Measurements from ENCODE around the gene LTA. TPM values are rescaled to one million over a fixed set of nuclear protein-coding genes. Genes with fewer than 3 reads are reported as not detected.

The LTA gene
- total RNA-seq: under 1 TPM in 1 of 4 donors, not detected in 3; 0.30 TPM

- intact Hi-C loops (cut with DNase I; ENCODE audit: low total_unique reads): no loop called here
- H3K36me3 ChIP-seq: no peaks in the 10 kb centered on the region
- TF ChIP-seq CTCF (IDR thresholded peaks at IDR 0.05): no peak
- TF ChIP-seq POLR2A (IDR thresholded peaks at IDR 0.05): no peak
- no peak within 1 kb of the TSS for H3K4me3 ChIP-seq
- DNase-seq: no peak
- no peak within 1 kb of the TSS for H3K27ac ChIP-seq
- H3K27me3 ChIP-seq: no peaks in the 10 kb centered on the region
- no peaks in the 10 kb centered on the region for H3K4me1 ChIP-seq
- H3K9me3 ChIP-seq: no peaks in the 10 kb centered on the region
Measured at GRCh38 chr6:31572041-31572911, at the start of gene LTA. LTA (plus strand) TSS chr6:31572289; CDS start chr6:31572743, 454 bp downstream.

GRCh38 chr6:31525553-31525931 is 46.5 kb upstream of the LTA start:
- Histone ChIP-seq H3K36me3 (no peaks in the 10 kb centered on the region), H3K9me3 (no peaks in the 10 kb centered on the region), H3K27ac (no peak overlapping the region), H3K27me3 (no peaks in the 10 kb centered on the region), H3K4me1 (no peaks in the 10 kb centered on the region), H3K4me3 (no peak overlapping the region)
- no peak for DNase-seq
- no peak for TF ChIP-seq CTCF (IDR thresholded peaks at IDR 0.05)
- TF ChIP-seq POLR2A (IDR thresholded peaks at IDR 0.05): no peak
- intact Hi-C loops (cut with DNase I; ENCODE audit: low total_unique reads): no loop called here

GRCh38 chr6:31525932-31526591 is 46.0 kb upstream of the LTA start:
- Histone ChIP-seq H3K36me3 (no peaks in the 10 kb centered on the region), H3K4me3 (no peak overlapping the region), H3K4me1 (no peaks in the 10 kb centered on the region), H3K9me3 (no peaks in the 10 kb centered on the region), H3K27me3 (no peaks in the 10 kb centered on the region), H3K27ac (no peak overlapping the region)
- no peak for TF ChIP-seq CTCF (IDR thresholded peaks at IDR 0.05)
- TF ChIP-seq POLR2A (IDR thresholded peaks at IDR 0.05): no peak
- DNase-seq: no peak
- intact Hi-C loops (cut with DNase I; ENCODE audit: low total_unique reads): no loop called here

GRCh38 chr6:31528307-31528777 is 43.7 kb upstream of the LTA start:
- no peaks in the 10 kb centered on the region for H3K4me1 ChIP-seq
- H3K4me3 ChIP-seq: no peak overlapping the region
- no peaks in the 10 kb centered on the region for H3K27me3 ChIP-seq
- no peak for TF ChIP-seq POLR2A (IDR thresholded peaks at IDR 0.05)
- no peak for TF ChIP-seq CTCF (IDR thresholded peaks at IDR 0.05)
- H3K36me3 ChIP-seq: no peaks in the 10 kb centered on the region
- no peak overlapping the region for H3K27ac ChIP-seq
- intact Hi-C loops (cut with DNase I; ENCODE audit: low total_unique reads): no loop called here
- H3K9me3 ChIP-seq: no peaks in the 10 kb centered on the region
- no peak for DNase-seq

- intact Hi-C loops (cut with DNase I; ENCODE audit: low total_unique reads): no loop called here
- Histone ChIP-seq H3K4me3 (no peak within 1 kb of the TSS), H3K9me3 (no peaks in the 10 kb centered on the region), H3K4me1 (no peaks in the 10 kb centered on the region), H3K36me3 (no peaks in the 10 kb centered on the region), H3K27ac (no peak within 1 kb of the TSS), H3K27me3 (no peaks in the 10 kb centered on the region)
- TF ChIP-seq CTCF (IDR thresholded peaks at IDR 0.05) (no peak), POLR2A (IDR thresholded peaks at IDR 0.05) (no peak)
- no peak for DNase-seq
Measured at GRCh38 chr6:31528821-31529328, 43.2 kb upstream of the LTA start, which contains the start of gene MCCD1. MCCD1 (plus strand) TSS chr6:31528962; CDS start chr6:31529015, 53 bp downstream.

All from uterus (tissue), 4 donors.